Stimulated activated CD8-positive, alpha-beta memory T cell treated with anti-CD3 and anti-CD28 coated beads, Interleukin-12 subunit alpha, Interleukin-12 subunit beta, amount 100 ng/mL, for 24 hours (primary cell): ENCODE results near the gene TNFRSF25.
"Not testable (repeated sequence)": the region's sequence is repeated elsewhere in the genome, so short reads cannot be mapped to it uniquely, and the experiment has no call there.

Experiments used
- DNase-seq: peaks from one replicate; pipeline ENCODE4 v3.0.0-alpha.2; 2020; ENCODE audit errors: extremely low read depth

TNFRSF25 gene

DNA sequence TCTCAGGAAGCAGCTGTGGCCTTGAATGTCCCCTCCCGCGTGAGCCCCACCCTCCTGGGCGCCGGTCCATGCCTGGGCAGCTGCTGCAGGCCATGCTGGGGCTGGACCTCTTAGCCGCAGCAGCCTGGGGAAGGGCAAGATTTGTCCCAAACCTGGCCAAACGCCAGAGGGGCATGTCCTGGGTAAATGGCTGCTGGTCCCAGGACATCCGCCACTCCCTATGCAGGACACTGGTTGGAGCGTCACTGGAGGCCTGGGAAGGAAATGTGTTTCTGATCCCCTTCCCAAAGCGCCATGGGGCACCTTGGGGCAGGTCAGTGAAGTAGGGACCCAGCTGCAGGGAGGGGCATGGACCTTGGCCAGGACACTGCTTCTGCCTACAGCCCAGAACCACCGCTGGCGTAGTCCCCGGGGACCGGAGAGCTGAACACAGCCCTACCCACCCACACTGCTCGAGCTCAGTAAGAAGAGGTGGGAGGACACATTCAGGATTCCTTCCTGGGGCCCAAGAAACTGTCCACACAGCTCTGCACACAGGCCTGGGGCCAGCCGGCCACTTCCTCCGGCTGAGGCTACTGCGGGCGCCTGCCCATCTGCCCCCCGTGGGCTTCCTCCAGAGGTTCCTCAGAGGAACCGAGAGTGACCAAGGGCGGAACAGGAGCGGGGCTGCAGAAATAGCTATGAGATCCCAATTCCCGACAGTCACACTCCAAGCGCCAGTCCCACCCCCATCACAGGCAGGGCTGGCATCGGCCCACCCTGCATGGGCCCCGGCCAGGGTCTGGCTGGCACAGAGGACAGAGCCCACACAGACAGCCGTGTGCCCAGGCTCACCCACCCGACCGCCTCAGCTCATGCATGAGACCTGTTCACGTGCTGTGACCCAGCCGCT, 36.3 kb upstream of the TNFRSF25 start:
- no peak for DNase-seq

DNA sequence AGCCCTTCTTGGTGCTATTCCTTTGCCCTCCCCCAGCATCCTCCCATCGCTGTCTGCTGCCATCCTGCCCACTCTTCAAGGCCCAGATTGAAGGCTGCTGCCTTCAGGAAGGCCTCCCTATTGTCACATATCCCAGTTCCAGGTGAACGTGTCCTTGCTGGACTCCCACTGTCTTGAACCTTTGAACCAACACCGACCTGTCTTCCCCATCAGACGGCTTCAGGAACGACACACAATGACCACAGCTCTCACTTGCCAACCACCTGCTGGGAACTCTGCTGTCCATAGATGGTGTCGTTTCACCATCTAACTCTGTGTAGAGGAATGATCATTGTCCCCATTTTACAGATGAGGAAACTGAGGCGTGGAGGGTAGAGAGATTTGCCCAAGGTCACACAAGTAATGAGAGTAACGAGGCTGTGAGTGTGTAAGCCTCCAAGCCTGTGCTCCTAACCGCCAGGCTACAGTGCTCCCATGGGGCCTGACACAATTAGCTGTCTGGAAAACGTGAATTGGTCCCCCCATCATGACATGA, 35.4 kb upstream of the TNFRSF25 start:
- DNase-seq, result no peak

DNA sequence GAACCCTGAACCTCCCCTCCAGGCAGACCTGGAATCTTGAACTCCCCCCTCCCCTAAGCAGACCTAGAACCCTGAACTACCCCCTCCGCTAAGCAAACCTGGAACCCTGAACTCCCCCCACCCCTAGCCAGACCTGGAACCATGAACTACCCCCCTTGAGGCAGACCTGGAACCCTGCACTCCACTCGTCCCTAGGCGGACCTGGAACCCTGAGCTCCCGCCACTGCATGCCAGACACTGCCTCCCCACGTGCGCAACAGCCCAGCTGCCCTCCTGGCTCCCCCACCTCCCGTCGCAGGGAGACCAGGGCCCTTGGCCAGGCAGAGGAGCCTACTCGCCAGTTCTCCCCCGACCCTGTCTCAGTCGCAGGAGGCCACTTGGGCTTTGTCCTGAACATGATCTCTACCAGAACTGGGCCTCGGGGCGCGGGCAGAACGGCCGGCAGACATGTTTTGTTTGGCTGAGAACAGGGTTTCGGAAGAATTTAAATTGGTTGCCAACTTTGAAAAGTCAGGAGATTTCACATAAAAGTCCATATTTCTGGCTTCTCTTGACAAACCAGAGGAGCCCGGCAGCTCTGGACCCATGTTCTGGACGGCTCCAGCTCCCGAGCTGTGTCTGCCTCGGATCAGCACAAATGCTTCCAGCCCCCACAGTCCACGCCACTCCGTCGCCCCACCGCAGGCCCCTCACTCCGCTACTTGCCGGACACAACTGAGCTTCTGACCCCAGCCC, 34.7 kb upstream of the TNFRSF25 start:
- no peak for DNase-seq

DNA sequence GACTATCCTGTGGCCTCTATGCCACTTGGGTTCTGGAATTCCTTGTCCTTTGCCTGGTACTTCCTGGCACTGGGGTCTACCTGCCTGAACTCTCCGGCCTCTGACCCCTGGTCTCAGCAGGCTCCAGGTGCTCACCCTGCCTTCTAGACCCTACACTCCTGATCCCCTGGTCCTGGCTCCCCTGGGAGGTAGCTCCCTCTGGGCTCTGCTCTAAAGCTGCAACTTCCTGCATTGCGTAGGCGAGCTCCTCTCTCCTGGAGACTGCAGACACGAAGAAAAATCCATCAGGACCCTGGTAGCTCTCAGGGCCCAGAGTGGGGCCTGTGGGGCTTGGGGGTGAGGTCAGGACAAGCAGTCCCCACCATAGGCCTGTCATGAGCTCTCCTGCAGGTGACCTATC, 33.3 kb upstream of the TNFRSF25 start:
- no peak for DNase-seq

- DNase-seq, result no peak
These were observed 32.7 kb upstream of the TNFRSF25 start for GRCh38 chr1:6498576-6499111.

- DNase-seq, result no peak
These were observed 32.0 kb upstream of the TNFRSF25 start for GRCh38 chr1:6497867-6498575.

DNA sequence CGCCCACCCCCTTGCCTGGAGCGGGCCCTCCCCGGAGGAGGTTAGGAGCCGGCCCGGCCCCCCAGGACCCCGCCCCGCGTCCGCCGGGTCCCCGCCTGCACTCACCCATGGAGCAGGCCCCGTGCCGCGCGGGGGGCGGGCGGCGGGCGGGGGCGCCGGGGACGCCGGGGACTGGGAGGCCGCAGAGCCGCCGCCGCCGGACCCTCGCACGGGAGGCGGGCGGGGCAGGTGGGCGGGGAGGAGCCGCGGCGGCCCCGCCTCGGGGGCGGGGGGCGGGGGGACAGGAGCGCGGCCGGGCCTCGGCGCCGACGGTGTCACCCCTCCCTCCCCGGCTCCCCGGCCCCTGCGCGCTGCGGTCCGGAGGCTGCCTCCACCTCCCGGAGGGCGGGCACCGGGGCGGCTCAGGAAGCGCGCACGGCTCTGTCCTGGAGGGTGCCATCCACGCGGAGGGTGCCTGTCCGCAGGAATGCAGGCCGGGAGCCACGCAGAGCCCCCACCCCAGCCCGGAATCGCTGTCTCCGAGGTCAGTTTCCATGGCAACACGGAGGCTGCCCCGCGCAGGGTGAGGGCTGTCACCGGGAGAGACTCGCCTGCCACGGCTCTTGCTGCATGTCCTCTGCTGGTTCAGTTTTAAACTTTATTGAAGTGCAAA, 31.4 kb upstream of the TNFRSF25 start:
- no peak for DNase-seq

DNA sequence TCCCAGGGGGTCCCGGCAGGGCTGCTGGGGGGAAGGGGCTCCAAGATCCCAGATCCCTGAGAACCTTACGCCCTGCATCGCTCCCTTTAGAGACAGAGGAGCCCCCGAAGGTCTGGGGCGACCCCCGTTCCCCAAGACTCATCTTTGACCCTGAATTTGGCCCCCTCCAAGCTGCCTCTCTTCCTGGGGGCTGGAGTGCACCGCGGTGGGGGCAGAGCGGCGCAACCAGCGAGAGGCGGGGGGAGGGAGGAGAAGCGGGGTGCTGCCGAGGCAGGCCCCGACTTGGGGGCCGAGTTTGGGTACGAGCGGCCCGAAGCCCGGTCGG, 30.9 kb upstream of the TNFRSF25 start:
- no peak for DNase-seq

DNA sequence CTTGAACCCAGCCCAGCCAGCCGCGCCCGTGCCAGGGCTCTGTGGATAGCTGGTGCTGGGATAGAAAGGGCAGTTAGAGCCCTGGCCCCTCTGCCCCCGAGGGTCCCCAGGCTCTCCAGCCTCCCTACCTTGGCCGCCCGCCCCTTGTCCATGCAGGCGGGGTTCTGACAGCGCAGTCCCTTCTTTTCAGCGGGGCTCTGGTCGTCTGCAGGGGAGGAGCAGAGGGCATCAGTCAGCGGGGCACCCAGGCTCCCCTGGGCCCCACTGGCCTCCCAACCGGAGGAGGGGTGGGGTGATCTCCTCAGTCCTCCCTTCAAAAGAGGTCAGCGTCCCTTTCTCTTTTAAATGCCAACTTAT, 30.4 kb upstream of the TNFRSF25 start:
- DNase-seq, result no peak

DNA sequence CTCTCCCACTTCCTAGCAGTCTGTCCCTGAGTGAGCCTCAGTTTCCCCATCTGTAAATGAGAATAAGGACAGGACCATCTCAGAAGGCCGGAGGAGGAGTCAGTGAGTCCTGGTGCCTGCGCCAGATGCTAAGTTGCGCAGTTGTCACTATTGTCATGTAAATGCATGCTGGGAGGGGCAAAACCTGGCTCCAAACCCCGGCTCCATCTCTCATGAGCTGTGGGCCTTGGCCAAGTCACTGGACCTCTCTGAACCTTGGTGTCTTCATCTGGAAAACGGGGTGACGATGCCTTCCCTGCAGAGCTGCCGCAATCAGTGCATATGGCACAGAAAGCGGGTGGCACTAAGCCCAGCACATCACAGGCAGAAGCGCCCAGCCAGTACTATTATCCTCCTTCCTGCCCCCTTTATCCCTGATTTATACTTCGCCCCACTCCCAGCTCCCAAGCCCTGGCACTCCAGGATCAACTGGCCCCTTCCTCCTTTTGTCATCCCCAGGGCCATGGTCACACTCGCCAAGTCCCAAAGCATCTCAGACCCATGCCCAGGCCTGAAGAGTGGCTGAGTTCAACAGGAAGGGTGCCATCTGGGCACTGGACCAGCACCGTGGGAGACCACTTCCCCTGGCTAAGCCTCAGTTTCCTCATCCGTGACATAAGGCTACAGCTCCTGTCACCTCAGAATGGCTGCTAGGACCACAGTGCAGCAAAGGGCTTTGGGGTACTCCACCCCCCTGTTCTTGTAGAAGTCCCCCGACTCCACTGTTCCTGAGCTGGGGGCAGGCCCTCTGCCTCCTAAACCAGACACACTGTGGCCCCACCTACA, 29.8 kb upstream of the TNFRSF25 start:
- no peak for DNase-seq

GRCh38 chr1:6495041-6495441, 29.1 kb upstream of the TNFRSF25 start:
- no peak for DNase-seq

DNA sequence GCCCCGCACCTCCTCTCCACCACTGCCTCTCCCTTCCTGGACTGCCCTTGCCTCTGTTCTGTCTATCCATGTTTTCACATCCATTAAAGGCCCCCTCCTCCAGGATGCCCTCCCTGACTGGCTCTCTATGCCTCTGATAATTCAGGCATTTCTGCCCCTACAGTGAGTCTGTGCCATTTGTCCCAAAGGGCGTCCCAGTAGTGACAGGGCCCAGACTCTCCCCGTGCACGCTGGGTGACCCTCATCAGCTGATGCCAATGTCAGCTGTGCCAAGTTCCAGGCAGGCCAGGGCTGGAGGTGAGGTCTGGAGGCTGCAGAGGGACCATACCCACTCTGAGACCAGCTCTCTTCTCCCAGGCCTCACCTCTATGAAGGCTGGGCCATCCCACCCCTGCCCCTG, 28.7 kb upstream of the TNFRSF25 start:
- DNase-seq, result no peak

- DNase-seq, result not testable (repeated sequence)
These were observed 27.9 kb upstream of the TNFRSF25 start for GRCh38 chr1:6493834-6494223.

- DNase-seq, result no peak
These were observed 26.0 kb upstream of the TNFRSF25 start for GRCh38 chr1:6491966-6492365.

DNA sequence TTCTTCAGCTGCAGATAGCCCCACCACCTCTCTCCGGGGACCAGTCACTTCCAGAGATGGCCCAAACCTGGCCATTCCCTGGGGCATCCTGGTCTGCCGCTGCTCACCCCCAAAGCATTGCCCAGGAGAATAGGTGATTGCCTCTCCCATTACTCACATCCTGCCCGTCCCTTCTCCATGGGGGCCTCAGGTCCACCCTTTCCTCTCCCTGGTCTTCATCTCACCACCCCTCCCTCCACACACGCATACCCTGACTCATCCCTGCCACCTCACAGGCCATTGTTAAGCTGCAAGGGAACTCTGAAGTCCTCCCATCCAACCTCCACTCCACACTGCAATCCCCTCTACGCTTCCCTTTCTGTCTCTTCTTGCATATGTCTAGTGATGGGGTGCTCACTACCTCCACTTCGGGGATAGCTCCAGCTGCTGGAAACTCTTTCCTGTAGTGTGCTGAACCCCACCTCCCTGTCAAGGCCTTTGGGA, 25.5 kb upstream of the TNFRSF25 start, which contains the start of gene PLEKHG5:
PLEKHG5 (minus strand) TSS at position 188 of the 483 bp plus-strand sequence. CDS start 14,096 bp downstream, outside the sequence.
- DNase-seq, result no peak

DNA sequence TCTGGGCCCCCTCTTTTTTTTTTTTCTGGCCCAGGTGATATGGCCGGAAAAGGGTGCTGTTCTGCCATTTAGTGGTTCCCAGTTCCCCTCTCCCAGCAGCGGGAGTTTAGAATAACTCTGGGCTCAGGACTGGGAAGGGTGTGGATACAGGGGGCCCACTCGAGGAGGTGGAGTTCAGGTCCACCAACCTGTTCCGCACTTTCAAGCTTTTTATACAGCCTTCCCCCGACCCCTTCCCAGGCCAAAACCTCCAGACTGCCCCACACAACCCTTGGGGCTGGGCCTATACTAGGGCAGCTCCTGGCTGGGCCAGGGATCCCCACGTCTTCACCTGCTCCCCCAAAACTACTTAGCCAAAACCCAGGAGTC, 25.1 kb upstream of the TNFRSF25 start:
- DNase-seq, result no peak

DNA sequence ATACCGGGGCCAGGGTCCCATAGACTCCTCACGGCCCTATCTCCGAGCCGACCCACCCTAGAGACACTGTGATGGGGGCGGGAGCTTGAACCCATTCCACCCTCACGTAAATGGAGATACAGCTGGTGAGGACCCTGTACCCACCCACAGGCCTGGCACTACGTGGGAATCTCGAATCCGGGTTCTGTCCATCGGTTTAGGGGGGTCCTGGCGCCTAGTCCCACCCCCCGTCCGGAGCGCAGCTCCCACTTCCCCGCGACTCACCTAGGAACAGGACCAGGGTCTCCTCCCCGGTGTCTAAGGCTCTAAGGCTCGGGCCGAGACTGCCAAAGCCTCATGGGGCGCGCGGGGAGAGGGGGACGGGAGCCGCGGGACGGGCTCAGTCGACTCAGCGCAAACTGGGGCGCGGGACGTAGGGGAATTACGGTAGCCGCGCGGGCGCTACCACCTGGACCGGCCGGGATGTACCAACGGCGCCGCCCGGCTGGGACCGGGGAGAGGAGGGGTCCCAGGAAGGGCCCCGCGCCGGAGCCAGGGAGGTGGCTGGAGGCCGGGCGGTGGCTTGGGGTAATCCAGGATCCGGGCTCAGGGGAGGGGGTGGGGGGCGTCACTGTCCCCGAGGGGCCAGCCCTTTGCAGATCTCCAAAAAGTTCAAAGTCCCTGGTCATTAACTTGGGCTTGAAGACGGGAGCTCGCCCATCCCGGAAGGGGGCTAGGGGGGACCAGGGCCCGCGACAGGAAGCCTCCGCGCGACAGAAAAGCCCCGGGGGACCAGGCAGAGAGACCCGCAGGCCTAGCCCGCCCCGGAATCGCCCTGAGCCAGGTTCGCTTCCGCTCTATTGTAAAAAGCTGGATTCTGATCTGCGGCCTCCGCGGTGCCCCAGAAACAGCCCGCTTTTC, 24.5 kb upstream of the TNFRSF25 start:
- no peak for DNase-seq

DNA sequence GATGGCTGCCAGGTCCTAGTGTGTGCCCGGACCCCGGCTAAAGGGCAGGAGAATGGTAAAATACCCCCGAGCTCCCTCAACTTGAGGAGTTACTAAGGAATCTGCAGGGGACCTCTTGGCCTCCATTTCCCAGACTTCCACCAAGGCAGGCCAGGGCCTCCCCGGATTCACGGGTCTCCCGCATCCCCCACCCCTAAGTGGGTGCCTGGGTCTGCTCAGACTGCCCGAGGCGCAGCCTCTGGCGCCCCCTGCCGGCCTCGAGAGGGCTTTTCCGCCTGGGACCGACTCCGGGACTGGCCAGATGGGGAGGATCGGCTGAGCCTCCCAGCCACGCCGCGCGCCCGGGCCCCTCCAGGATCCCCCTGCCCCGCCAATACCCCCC, 23.8 kb upstream of the TNFRSF25 start:
- peak; percentile 49 for DNase-seq

- DNase-seq, result no peak
These were observed 23.4 kb upstream of the TNFRSF25 start for GRCh38 chr1:6489383-6489765.
